Astrocyte of the spinal cord (primary cell): Measurements from ENCODE around the gene SEC31A.
"Not testable (repeated sequence)": the region's sequence is repeated elsewhere in the genome, so short reads cannot be mapped to it uniquely, and the experiment has no call there.

Source experiments
- DNase-seq: peaks from one replicate; pipeline ENCODE4 v3.0.0; 2011; ENCODE audit warnings: low read depth, low spot score
- H3K4me3 ChIP-seq: 2 replicates; pipeline ENCODE4 v1.5.1; 2011; ENCODE audit warnings: low read depth, mild to moderate bottlenecking, low read length, moderate library complexity
- in situ Hi-C: cut with HindIII; loops from 2 replicates; pipeline ENCODE4 v1.10.0; 2017; ENCODE audit warnings: low sequenced_read_pairs
- TF ChIP-seq, protein P1 (sequence below): IDR thresholded peaks from 2 replicates; pipeline ENCODE4 v1.5.1; 2012; ENCODE audit warnings: low read depth, mild to moderate bottlenecking, low read length, inconsistent platforms

Gene SEC31A

DNA sequence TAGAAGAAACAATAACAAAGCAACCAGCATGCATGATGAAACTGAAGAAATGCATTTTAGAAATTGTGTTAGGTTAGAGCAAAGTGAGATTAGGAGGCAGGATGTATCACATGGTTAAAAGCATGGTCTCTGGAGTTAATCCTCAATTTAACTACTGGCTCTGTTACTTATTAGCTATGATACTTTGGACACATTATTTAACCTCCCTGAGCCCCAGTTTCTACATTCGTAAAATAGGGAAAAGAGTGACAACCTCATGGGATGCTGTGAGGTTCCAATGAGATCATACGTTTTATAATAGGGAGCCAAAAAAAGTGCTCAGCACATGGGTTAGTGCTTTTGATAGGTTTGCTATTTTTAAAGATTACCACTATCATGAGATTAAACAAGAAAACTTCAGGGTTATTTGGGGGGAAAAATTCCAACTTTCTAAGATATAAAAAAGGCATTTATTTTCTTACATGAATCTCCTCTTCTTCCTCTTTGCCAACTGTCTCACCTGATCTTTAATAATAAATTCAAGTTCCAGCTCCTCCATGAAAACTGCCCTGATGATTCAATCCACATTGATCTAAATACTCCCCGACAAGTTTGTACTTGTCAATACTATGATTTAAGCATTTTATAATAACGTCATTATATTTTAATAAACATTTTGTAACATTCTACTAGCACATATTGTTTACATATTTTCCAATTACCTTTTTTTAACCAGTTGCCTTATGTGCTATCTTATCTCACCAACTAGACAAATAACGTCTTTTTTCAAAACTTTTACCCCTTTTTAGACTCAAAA lies 4.6 kb downstream of the SEC31A start:
- no peak for DNase-seq
- in situ Hi-C loops, result no loop called here
- H3K4me3 ChIP-seq, result no peak overlapping the region
- TF ChIP-seq, protein P1, sequence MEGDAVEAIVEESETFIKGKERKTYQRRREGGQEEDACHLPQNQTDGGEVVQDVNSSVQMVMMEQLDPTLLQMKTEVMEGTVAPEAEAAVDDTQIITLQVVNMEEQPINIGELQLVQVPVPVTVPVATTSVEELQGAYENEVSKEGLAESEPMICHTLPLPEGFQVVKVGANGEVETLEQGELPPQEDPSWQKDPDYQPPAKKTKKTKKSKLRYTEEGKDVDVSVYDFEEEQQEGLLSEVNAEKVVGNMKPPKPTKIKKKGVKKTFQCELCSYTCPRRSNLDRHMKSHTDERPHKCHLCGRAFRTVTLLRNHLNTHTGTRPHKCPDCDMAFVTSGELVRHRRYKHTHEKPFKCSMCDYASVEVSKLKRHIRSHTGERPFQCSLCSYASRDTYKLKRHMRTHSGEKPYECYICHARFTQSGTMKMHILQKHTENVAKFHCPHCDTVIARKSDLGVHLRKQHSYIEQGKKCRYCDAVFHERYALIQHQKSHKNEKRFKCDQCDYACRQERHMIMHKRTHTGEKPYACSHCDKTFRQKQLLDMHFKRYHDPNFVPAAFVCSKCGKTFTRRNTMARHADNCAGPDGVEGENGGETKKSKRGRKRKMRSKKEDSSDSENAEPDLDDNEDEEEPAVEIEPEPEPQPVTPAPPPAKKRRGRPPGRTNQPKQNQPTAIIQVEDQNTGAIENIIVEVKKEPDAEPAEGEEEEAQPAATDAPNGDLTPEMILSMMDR, result no peak

DNA sequence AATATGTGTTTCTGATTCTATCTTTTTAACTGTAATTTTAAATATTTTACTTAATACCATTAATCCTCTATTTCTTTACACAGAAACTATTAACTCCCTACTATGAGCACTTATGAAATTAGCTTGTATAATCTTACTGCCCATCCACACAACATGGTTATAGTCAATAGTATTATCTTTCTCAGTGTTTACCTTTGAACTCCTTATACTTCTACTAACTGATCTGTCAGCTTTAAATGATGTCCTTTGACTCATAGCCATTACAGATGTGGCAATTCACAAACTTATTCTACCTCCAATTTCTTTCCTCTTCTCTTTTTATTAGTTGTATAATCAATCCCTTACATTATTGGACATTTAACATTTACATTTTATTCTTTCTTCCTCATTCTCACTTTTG lies 5.5 kb downstream of the SEC31A start:
- TF ChIP-seq, protein P1, result no peak
- in situ Hi-C loops, result no loop called here
- no peak overlapping the region for H3K4me3 ChIP-seq
- no peak for DNase-seq

DNA sequence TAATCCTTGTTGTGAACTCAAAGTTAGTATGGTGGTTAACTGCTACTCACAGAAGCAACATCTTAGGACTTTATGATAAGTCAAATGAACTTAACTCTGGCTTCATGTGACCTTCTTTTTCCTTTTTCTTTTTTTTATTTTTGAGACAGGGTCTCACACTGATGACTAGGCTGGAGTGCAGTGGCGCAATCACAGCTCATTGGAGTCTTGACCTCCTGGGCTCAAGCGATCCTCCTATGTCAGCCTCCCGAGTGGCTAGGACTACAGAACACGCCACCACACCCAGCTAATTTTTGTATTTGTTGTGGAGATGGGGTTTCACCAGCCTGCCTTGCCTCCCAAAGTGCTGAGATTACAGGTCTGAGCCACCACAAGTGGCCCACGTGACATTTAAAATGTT lies 22.4 kb downstream of the SEC31A start:
- TF ChIP-seq, protein P1, result no peak
- in situ Hi-C loops, result no loop called here
- DNase-seq, result no peak
- no peak overlapping the region for H3K4me3 ChIP-seq

DNA sequence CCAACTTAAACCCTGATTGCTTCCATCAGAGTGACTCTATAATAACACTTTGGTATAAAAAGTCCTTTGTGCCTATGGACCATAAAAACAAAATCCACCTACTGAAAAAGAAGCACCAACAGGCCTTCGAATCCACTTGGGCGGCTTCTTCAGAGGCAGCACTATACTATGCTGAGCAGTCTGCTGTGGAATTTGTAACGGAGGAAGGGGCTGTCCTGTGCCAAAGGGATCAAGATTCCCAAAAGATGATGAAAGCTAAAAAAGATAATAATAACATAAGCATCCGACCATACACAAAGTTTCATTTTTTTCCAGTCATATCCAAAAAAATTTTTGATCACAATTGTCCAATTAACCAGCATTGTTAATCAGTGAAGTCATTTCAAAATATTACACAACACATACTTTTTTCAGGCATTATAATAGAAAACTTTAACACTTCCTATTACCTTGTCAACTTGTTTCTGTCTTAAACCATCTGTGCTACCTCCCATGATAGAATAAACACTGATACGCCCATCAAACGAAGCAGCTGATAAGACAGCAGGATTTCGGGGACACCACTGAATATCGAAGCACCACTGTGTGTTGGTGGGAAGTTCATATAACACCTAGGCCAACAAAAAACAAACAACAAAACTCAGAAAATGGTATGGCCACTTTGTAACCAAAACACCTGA lies 24.1 kb downstream of the SEC31A start:
- in situ Hi-C loops, result no loop called here
- TF ChIP-seq, protein P1, result no peak

DNA sequence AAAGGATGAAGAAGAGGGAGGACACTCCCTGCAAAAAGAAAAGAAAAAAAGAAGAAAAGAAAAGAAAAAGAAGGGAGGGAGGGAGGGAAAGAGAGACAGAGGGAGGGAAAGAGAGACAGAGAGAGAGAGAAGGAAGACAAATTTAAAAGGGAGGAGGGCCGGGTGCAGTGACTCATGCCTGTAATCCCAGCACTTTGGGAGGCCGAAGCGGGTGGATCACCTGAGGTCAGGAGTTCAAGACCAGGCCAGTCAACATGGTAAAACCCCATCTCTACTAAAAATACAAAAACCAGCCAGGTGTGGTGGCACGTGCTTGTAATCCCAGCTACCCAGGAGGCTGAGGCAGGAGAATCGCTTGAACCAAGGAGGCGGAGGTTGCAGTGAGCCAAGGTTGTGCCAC lies 24.9 kb downstream of the SEC31A start:
- in situ Hi-C loops, DNase-seq, H3K4me3 ChIP-seq: not testable (repeated sequence)

More for the DNA sequence above, 24.1 kb downstream of the SEC31A start:
- DNase-seq, result no peak
- no peak overlapping the region for H3K4me3 ChIP-seq

DNA sequence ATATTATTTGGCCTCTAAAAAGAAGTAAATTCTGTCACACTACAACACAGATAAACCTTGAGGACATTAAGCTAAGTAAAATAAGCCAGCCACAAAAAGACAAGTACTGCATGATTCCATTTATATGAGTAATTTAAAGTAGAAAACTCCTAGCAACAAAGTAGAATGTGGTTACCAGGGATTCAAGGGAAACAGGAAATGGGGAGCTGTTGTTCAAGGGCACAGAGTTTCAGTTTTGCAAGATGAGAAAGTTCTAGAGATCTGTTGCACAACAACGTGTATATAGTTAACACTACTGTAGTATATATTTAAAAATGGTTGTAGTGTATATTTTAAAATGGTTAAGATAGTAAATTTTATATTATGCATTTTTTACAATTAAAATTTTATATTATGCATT lies 25.4 kb downstream of the SEC31A start:
- in situ Hi-C loops, result no loop called here
- TF ChIP-seq, protein P1, result no peak
- peak; percentile 92 for DNase-seq
- no peak overlapping the region for H3K4me3 ChIP-seq

DNA sequence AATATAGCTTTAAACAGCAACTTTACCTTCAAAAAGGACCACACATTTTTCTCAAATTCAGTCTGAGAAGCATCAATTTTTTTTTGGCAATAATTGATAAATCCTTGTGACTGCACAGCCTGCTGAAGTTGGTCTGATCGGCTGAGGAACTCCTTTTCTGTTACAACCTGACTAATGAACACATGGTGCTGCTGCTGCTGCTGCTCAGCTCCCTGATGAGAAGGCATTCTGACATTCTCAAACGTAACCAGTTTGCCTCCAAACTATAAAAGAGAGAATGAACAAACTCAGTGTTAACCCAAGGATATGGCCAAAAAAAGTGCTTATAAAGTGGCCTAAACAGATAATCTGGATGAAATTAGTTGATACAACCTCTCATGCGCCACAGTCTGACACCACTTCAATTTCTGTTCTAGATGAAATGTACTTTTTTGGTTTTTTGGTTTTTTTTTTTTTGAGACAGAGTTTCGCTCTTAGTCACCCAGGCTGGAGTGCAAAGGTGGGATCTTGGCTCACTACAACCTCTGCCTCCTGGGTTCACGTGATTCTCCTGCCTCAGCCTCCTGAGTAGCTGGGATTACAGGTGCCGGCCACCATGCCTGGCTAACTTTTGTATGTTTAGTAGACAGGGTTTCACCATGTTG lies 26.5 kb downstream of the SEC31A start:
- H3K4me3 ChIP-seq, result no peak overlapping the region
- no peak for DNase-seq
- TF ChIP-seq, protein P1, result no peak
- in situ Hi-C loops, result no loop called here
